Hypothalamus (tissue), 51 donors: Measurements from ENCODE around the gene FAM236C.
"Not testable (repeated sequence)": the region's sequence is repeated elsewhere in the genome, so short reads cannot be mapped to it uniquely, and the experiment has no call there.

Source experiments
- DNase-seq, 51 donors: peaks; one replicate each; lab custom pipeline; 2025; lab: John Stamatoyannopoulos, UW

Gene FAM236C

GRCh38 chrX:72912315-72912714 is at the start of gene FAM236C:
TSS of gene FAM236C (plus strand) at chrX:72912615. CDS start at chrX:72912715, 100 bp downstream.
- DNase-seq: not testable (repeated sequence)

DNA sequence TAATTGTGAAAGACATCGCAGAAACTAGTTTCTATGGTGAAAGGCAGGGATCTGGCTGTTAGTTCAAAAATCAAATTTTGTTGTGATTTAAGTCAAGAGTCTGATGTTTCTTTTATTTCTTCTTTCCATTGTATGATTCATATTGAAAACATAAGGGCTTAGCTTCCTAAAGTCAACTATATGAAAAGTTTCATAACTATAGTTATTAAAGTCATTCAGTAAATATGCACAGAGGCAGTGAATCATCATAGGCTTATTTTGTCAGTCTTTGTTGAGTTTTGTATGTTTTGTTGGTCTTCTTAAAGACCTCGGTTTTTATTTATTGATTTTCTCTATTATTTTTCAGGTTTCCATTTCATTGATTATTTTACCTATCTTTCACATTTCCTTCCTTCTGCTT is 29.5 kb upstream of the FAM236C start:
- not testable (repeated sequence) for DNase-seq

DNA sequence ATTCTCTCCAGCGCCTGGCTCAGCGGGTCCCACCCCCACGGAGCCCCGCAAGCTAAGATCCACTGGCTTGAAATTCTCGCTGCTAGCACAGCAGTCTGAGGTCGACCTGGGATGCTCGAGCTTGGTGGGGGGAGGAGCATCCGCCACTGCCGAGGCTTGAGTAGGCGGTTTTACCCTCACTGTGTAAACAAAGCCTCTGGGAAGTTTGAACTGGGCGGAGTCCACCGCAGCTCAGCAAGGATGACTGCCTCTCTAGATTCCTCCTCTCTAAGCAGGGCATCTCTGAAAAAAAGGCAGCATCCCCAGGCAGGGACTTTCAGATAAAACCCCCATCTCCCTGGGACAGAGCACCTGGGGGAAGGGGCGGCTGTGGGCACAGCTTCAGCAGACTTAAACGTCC is 22.7 kb upstream of the FAM236C start:
- DNase-seq: not testable (repeated sequence)

- DNase-seq: not testable (repeated sequence)
Observed at GRCh38 chrX:72916096-72916495, 3.7 kb downstream of the FAM236C start.

- not testable (repeated sequence) for DNase-seq
Observed at GRCh38 chrX:72932283-72932682, 19.9 kb downstream of the FAM236C start.

DNA sequence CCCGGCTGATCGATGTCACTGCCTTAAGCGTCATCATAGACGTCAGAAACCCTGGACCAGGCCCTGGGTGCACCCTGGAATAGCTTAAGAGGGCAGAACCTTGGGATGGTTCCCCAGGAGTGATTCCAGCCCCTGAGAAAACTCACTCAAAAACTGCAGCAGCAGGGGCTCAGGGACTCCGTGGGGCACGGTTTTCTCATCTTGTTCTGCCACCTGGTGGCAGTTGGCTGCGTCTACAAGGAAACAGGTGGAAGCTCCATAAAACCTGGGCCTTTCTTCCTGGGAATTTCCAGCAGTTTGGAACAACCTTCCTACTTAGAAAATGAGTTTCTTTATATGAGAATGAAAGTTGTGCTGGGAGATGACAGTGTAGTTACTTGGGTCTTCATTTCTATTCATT is 24.0 kb downstream of the FAM236C start:
- DNase-seq: not testable (repeated sequence)

DNA sequence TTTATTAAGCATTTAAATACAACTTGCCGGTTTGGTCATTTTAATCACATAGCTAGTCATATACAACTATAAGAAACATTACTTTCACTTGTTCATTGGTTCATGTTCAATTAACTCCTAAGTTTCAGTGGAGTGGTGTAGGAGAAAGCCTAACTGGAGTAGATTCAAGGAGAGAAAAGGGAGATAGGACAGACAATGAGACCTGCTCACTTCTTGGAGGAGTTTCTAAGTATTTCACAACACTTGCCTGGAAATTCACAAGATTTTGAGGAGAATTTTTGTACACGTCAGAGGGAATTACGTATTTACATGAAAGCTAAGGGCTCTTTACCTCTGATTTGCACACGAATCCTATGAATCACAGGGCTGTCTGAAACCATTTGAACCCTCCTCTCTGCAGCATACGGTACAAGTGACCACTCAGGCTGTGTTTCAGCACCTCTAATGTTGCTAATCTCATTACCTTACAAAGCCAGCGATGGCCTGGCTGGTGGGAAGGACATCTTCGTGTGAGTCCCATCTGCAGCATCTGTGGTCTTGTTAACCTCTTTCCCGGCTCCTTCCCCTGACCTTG is 24.6 kb downstream of the FAM236C start:
- DNase-seq: not testable (repeated sequence)

- not testable (repeated sequence) for DNase-seq
Observed at GRCh38 chrX:72937906-72938305, 25.5 kb downstream of the FAM236C start, which contains the start of gene FAM236A. TSS of gene FAM236A (plus strand) at chrX:72938206. CDS start at chrX:72938263, 57 bp downstream.

DNA sequence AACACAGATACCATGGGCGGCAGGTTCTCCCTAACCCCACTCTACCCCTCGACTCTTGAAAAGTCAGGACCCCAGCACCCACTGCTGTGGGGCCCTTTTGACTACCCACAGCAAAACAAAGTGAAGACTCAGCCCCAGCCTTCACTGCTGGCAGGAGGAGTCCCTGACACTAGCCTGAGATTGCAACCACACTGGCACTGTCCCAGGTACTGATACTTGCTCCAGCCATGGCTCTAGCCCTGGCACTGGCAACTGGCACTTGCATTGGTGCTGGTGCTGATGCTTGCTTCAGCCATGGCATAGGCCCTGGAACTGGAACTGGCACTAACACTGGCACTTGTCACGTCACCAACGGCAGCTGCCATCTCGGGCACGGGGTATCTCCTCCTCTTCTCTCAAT is 29.9 kb downstream of the FAM236C start:
- DNase-seq: not testable (repeated sequence)

DNA sequence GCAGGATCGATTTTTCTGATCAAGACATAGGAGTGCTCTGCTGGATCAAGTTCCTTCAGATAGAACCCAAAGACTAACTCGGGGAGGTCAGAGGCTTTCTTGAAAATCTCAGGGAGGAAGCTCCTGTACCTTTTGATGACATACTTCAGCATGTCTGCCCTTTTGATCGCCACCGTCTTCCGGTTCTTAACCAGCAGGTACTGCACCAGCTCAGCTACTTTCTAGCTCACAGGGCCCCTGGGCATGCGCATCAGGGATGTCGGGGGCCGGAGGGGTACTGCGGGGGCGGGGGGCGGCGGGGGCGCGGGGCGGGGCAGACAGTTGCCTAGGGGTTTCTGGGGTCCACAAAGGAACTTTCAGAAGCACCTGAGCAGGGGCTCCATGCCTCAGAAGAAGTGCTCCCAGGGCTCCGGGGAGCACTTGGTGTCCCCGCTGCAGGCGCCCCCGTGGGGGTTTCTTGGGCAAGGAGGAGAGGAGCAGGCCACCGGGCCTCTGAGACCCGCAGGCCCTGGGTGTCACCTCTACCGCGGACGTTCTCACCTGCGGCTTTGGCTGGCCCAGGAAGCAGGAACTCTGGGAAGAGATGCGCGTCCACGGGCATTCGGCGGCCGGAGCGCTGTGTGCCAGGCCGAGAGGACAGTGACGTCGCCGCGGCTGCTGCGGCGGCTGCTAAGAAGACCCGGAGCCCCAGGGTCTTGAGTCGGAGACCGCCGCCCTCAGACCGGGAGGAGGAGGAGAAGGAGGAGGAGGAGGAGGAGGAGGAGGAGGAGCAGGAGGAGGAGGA is 30.8 kb downstream of the FAM236C start:
- not testable (repeated sequence) for DNase-seq

DNA sequence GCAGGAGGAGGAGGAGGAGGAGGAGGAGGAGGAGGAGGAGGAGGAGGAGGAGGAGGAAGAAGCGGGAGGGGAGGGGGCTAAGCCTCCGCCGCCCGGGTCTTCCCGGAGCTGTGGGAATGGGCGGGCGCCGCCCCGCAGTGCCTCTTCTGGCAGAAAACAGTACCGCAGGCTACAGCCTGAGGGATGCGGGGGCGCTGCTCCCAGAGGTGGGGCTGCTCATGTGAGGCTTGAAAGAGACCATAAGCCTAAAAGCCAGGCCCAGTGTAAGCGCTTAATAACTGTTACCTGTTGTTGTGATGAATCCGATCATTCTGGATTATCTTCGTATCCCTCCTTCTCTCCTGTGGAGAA is 31.4 kb downstream of the FAM236C start, which contains the start of gene DMRTC1:
TSS of gene DMRTC1 (minus strand) at position 19 of the 351 bp plus-strand sequence. CDS start 68,143 bp downstream, outside the sequence.
- not testable (repeated sequence) for DNase-seq

GRCh38 chrX:72959971-72960370 is 47.6 kb downstream of the FAM236C start:
- not testable (repeated sequence) for DNase-seq
